Uterus (tissue), 2 donors: Measurements from ENCODE around the gene EIF4H.

Source experiments
- POLR2A ChIP-seq, 2 donors: fragments of 450-650 bp; IDR thresholded peaks; one replicate each; pipeline ENCODE4 v1.6.1; 2016; ENCODE audit warnings: antibody characterized with exemption in 2 of 2, mild to moderate bottlenecking in 1 of 2, moderate library complexity in 1 of 2
- TF ChIP-seq, protein P1 (sequence below), 4 experiments: fragments of 200-600 bp in 2 of 4; fragments of 450-650 bp in 2 of 4; sonication (generic) in 2 of 4; IDR thresholded peaks; one replicate each; pipeline ENCODE4 v1.5.1; 2016 to 2019; ENCODE audit warnings: antibody characterized with exemption in 4 of 4, mild to moderate bottlenecking in 2 of 4, moderate library complexity in 1 of 4

DNA sequence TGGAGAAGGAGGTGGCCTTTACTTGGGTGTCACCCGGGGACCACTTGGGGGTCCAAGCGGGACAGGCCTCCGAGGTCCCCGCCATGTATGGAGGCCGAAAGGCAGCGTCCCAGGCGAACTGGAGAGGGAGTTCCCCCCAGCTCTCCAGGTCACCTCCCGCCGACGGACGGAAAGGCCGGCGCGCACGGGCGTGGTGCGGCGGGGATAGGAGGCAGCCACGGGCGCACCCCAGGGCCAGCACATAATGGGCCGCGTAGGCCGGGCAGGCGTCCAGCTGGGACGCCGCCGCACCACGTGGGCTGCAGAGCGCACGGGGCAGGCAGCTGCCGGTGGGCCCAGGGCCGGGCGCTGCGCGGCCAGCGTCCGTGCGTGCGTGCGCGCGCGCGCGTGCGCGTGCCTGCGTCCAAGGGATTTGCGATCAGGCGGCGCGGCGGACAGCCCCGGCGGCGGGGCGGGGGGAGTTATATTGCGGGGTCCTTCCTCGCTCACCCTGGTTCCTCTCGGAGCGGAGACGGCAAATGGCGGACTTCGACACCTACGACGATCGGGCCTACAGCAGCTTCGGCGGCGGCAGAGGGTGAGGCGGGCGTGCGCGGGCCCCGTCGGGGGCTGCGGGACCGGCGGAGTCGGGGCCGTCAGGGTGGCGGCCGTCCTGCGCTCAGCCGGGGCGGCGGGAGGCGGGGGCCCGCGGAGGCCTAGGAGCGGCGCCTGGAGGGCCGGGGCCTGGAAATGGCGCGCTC lies at the start of gene EIF4H:
- TF ChIP-seq, protein P1, sequence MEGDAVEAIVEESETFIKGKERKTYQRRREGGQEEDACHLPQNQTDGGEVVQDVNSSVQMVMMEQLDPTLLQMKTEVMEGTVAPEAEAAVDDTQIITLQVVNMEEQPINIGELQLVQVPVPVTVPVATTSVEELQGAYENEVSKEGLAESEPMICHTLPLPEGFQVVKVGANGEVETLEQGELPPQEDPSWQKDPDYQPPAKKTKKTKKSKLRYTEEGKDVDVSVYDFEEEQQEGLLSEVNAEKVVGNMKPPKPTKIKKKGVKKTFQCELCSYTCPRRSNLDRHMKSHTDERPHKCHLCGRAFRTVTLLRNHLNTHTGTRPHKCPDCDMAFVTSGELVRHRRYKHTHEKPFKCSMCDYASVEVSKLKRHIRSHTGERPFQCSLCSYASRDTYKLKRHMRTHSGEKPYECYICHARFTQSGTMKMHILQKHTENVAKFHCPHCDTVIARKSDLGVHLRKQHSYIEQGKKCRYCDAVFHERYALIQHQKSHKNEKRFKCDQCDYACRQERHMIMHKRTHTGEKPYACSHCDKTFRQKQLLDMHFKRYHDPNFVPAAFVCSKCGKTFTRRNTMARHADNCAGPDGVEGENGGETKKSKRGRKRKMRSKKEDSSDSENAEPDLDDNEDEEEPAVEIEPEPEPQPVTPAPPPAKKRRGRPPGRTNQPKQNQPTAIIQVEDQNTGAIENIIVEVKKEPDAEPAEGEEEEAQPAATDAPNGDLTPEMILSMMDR (IDR thresholded peaks at IDR 0.05): peak in 2 of 4 experiments; percentile 17 to 21
- TF ChIP-seq POLR2A (IDR thresholded peaks at IDR 0.05): peak; percentile 81 to 88
